Smooth muscle cell (in vitro differentiated cells): Measurements from ENCODE around the gene HIBADH. TPM values are rescaled to one million over a fixed set of nuclear protein-coding genes. Genes with fewer than 3 reads are reported as not detected.

Source experiments
- DNase-seq: peaks from one replicate; lab custom pipeline; 2025; ENCODE audit not compliant: unreplicated experiment; lab: John Stamatoyannopoulos, UW
- H2AFZ ChIP-seq: fragments of 200-600 bp; sonication (generic); 2 replicates; pipeline ENCODE4 v1.6.0; 2016; ENCODE audit warnings: antibody characterized with exemption, low read depth, mild to moderate bottlenecking
- H3F3A ChIP-seq: fragments of 200-600 bp; sonication (generic); 2 replicates; pipeline ENCODE4 v1.6.0; 2017; ENCODE audit warnings: antibody characterized with exemption, low read depth
- H3K27ac ChIP-seq: fragments of 200-600 bp; sonication (generic); 2 replicates; pipeline ENCODE4 v1.5.1; 2016; ENCODE audit warnings: low read depth, mild to moderate bottlenecking
- H3K27me3 ChIP-seq: fragments of 200-600 bp; sonication (generic); 2 replicates; pipeline ENCODE4 v1.6.1; 2016; ENCODE audit warnings: low read depth, mild to moderate bottlenecking
- H3K36me3 ChIP-seq: fragments of 200-600 bp; sonication (generic); 2 replicates; pipeline ENCODE4 v1.5.1; 2016; ENCODE audit warnings: low read depth
- H3K4me1 ChIP-seq: fragments of 200-600 bp; sonication (generic); 2 replicates; pipeline ENCODE4 v1.5.1; 2016; ENCODE audit warnings: low read depth
- H3K4me2 ChIP-seq: fragments of 200-600 bp; sonication (generic); 2 replicates; pipeline ENCODE4 v1.6.0; 2016; ENCODE audit warnings: mild to moderate bottlenecking
- H3K4me3 ChIP-seq: fragments of 200-600 bp; sonication (generic); 2 replicates; pipeline ENCODE4 v1.5.1; 2016; ENCODE audit warnings: mild to moderate bottlenecking
- H3K79me2 ChIP-seq: fragments of 200-600 bp; sonication (generic); 2 replicates; pipeline ENCODE4 v1.6.0; 2016; ENCODE audit warnings: low read depth, mild to moderate bottlenecking
- H3K9ac ChIP-seq: fragments of 200-600 bp; sonication (generic); 2 replicates; pipeline ENCODE4 v1.6.0; 2016; ENCODE audit warnings: low read depth
- H3K9me3 ChIP-seq: fragments of 200-600 bp; sonication (generic); replicated peaks from 2 replicates; pipeline ENCODE4 v1.5.1; 2016; ENCODE audit warnings: low read depth
- H4K20me1 ChIP-seq: fragments of 200-600 bp; sonication (generic); 2 replicates; pipeline ENCODE4 v1.6.0; 2016; ENCODE audit warnings: low read depth
- CTCF ChIP-seq: fragments of 200-600 bp; sonication (generic); IDR thresholded peaks from 2 replicates; pipeline ENCODE4 v1.5.1; 2017; ENCODE audit warnings: borderline replicate concordance, mild to moderate bottlenecking, antibody characterized with exemption; ENCODE audit not compliant: insufficient read depth, poor library complexity, severe bottlenecking
- WGBS: methylation state at CpG from one replicate; pipeline ENCODE4 v1.1.7; 2016; ENCODE audit warnings: low lambda C conversion rate; 5-methylcytosine and 5-hydroxymethylcytosine counted together
- polyA plus RNA-seq: library from polyadenylated mRNA; unstranded; fragments of >200 nt; fragmentation: Nextera tagmentation; extraction: Ambion mirVana; gene quantifications from 2 replicates; pipeline ENCODE4 v1.2.1, GENCODE V29; 2016
- total RNA-seq: library from RNA; depleted of rRNA; stranded (reverse); fragments of >200 nt; gene quantifications from 2 replicates; pipeline ENCODE4 v1.2.3, GENCODE V29; 2014

HIBADH gene
- total and polyA plus RNA-seq, 2 experiments from 2014 or later: 16.1 to 24.4 TPM

- Histone ChIP-seq H3K4me1 (no peaks in the 10 kb centered on the region), H3K9me3 (no peaks in the 10 kb centered on the region), H3K4me3 (no peak overlapping the region), H3K27ac (no peak overlapping the region), H3F3A (no peaks in the 10 kb centered on the region), H3K4me2 (no peak overlapping the region), H2AFZ (no peak overlapping the region), H3K27me3 (no peaks in the 10 kb centered on the region), H3K79me2 (no peaks in the 10 kb centered on the region), H3K9ac (no peak overlapping the region), H4K20me1 (no peaks in the 10 kb centered on the region), H3K36me3 (no peaks in the 10 kb centered on the region)
- WGBS: 92% methylated on average over 2 of the region's 2 CpGs
- DNase-seq: no peak
- TF ChIP-seq CTCF: no peak
These were observed 7.5 kb upstream of the HIBADH start for GRCh38 chr7:27670177-27670576.

- Histone ChIP-seq H4K20me1 (no peaks in the 10 kb centered on the region), H2AFZ (no peak overlapping the region), H3F3A (no peaks in the 10 kb centered on the region), H3K4me1 (peaks cover 5% of the 10 kb centered on the region), H3K4me2 (no peak overlapping the region), H3K4me3 (no peak overlapping the region), H3K79me2 (peaks cover 13% of the 10 kb centered on the region), H3K9ac (no peak overlapping the region), H3K27ac (no peak overlapping the region), H3K36me3 (no peaks in the 10 kb centered on the region), H3K27me3 (no peaks in the 10 kb centered on the region), H3K9me3 (no peaks in the 10 kb centered on the region)
- TF ChIP-seq CTCF: no peak
- no peak for DNase-seq
These were observed 2.8 kb upstream of the HIBADH start for GRCh38 chr7:27665531-27665930.

GRCh38 chr7:27663989-27664331, 1.3 kb upstream of the HIBADH start:
- Histone ChIP-seq H4K20me1 (no peaks in the 10 kb centered on the region), H2AFZ (no peak overlapping the region), H3K79me2 (peaks cover 19% of the 10 kb centered on the region), H3K27ac (no peak overlapping the region), H3K4me3 (no peak overlapping the region), H3K9ac (no peak overlapping the region), H3K27me3 (no peaks in the 10 kb centered on the region), H3F3A (no peaks in the 10 kb centered on the region), H3K36me3 (no peaks in the 10 kb centered on the region), H3K4me1 (peaks cover 5% of the 10 kb centered on the region), H3K4me2 (no peak overlapping the region), H3K9me3 (no peaks in the 10 kb centered on the region)
- WGBS: 89% methylated on average over 3 of the region's 3 CpGs
- DNase-seq: no peak
- TF ChIP-seq CTCF: no peak

DNA sequence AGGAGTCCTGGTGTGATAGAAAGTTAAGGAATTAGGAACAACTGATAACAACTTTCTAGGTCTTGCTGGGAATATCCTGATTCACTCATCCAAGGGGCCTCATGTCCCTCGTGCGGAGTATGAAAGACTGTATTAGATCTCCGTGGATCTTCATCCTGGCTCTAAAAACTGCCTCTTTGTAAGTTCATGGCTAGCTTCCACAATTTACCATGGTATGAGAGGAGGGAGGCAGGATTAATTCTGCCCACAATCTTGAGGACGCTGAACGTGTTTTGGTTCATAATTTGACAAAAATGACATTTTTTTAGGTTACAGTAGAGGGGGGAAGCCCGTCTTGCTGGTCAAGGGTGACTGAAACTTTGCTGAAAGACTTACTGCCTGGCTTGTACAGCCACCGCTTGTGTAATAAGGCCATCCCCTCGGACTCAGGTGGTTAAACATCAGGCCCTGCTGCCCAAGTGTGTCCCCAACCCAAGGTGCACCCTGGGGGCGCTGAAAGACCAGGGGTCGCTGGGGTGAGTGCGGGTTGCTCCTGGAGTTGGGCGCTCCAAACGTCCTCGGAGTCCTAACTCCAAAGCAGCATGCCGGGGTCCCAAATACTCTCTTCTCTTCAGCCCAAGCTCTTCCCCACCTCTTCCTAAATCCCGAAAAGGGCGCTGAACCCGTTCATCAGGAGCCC, 733 bp downstream of the HIBADH start:
- WGBS: 3% methylated on average over 18 of the region's 18 CpGs
- H3K27ac ChIP-seq: peak overlapping the region; percentile 85
- no peaks in the 10 kb centered on the region for H4K20me1 ChIP-seq
- H3K4me1 ChIP-seq: peaks cover 5% of the 10 kb centered on the region
- no peaks in the 10 kb centered on the region for H3K27me3 ChIP-seq
- H3K79me2 ChIP-seq: peaks cover 19% of the 10 kb centered on the region
- DNase-seq: peak; percentile 32
- H2AFZ ChIP-seq: peak overlapping the region; percentile 95
- H3K36me3 ChIP-seq: no peaks in the 10 kb centered on the region
- no peaks in the 10 kb centered on the region for H3K9me3 ChIP-seq
- peak overlapping the region; percentile 93 for H3K4me2 ChIP-seq
- TF ChIP-seq CTCF: no peak
- H3F3A ChIP-seq: no peaks in the 10 kb centered on the region
- H3K4me3 ChIP-seq: peak overlapping the region; percentile 84
- peak overlapping the region; percentile 85 for H3K9ac ChIP-seq
